K562 (cell line): ENCODE data around the gene SEC11A. TPM values are rescaled to one million over a fixed set of nuclear protein-coding genes. Genes with fewer than 3 reads are reported as not detected.

Source experiments
- ATF7 ChIP-seq: fragments of 450-650 bp; IDR thresholded peaks from 2 replicates; pipeline ENCODE4 v1.7.1; 2014; ENCODE audit warnings: mild to moderate bottlenecking, moderate library complexity
- EGR1 ChIP-seq: fragments of 450-650 bp; conservative IDR thresholded peaks from 2 replicates; pipeline ENCODE4 v1.6.1; 2017; ENCODE audit warnings: mild to moderate bottlenecking
- FIP1L1 ChIP-seq: fragments of 200-400 bp; formaldehyde crosslinking; IDR thresholded peaks from 2 replicates; pipeline ENCODE4 v1.6.1; 2018; ENCODE audit warnings: mild to moderate bottlenecking, low read depth, low read length; ENCODE audit not compliant: poor library complexity, severe bottlenecking
- HMGN3 ChIP-seq: IDR thresholded peaks from 2 replicates; pipeline ENCODE4 v1.6.1; 2011; ENCODE audit warnings: borderline replicate concordance, low read depth, mild to moderate bottlenecking, mixed read lengths, low read length; ENCODE audit not compliant: insufficient read length; ENCODE audit errors: extremely low read depth
- NRF1 ChIP-seq, 2 experiments: fragments of 450-650 bp; IDR thresholded peaks in 1 of 2; conservative IDR thresholded peaks in 1 of 2; 2 replicates each; pipeline ENCODE4 v1.6.1; 2014; ENCODE audit warnings: mild to moderate bottlenecking in 2 of 2
- SUPT5H ChIP-seq: fragments of 450-650 bp; IDR thresholded peaks from 2 replicates; pipeline ENCODE4 v1.6.1; 2016
- TCF3 ChIP-seq: sonication (generic); formaldehyde crosslinking; IDR thresholded peaks from 2 replicates; pipeline ENCODE4 v1.4.0; 2020; ENCODE audit warnings: mild to moderate bottlenecking, missing genetic modification reagents
- YY1 ChIP-seq, 3 experiments: IDR thresholded peaks; 2 replicates each; pipeline ENCODE4 v1.6.1; 2011; ENCODE audit warnings: low read length in 2 of 3, mild to moderate bottlenecking in 2 of 3, moderate library complexity in 2 of 3, borderline replicate concordance in 1 of 3, control low read depth in 1 of 3, low read depth in 1 of 3; ENCODE audit not compliant: insufficient read depth in 3 of 3, insufficient replicate concordance in 2 of 3, control insufficient read depth in 1 of 3, insufficient read length in 1 of 3; ENCODE audit errors: extremely low read depth in 1 of 3
- ZKSCAN8 ChIP-seq: fragments of 200-800 bp; sonication (Bioruptor generic); IDR thresholded peaks from 2 replicates; pipeline ENCODE4 v1.6.1; 2016; ENCODE audit warnings: missing genetic modification characterization, missing compliant biosample characterization
- ZNF282 ChIP-seq: sonication (generic); formaldehyde crosslinking; IDR thresholded peaks from 2 replicates; pipeline ENCODE4 v1.8.1; 2023; ENCODE audit warnings: missing genetic modification reagents
- polyA plus RNA-seq, 8 experiments: library from polyadenylated mRNA; depleted of rRNA in 4 of 8; stranded (reverse) in 5 of 8; unstranded in 3 of 8; fragments of >200 nt; fragmentation: Nextera tagmentation in 2 of 8; fragmentation: Illumina TruSeq in 1 of 8; extraction: Ambion mirVana in 2 of 8; extraction: Trizol in 1 of 8; gene quantifications; 2 replicates each; pipeline versions ENCODE4 v1.2.1 to v1.2.3, GENCODE V29; 2011 to 2014; ENCODE audit warnings: inconsistent platforms in 1 of 8, missing spikeins in 1 of 8
- total RNA-seq, 7 experiments: library from RNA; depleted of rRNA in 6 of 7; stranded (reverse); fragments of >200 nt in 6 of 7; fragmentation: Illumina TruSeq in 2 of 7; extraction: Trizol in 2 of 7; gene quantifications; 2 replicates each; pipeline versions ENCODE4 v1.2.1 to v1.2.3, GENCODE V29; 2011 to 2021; ENCODE audit warnings: low replicate concordance in 1 of 7
- TF ChIP-seq, protein P1 (sequence below): fragments of 250-450 bp; sonication (Bioruptor Pico); IDR thresholded peaks from 2 replicates; pipeline ENCODE4 v1.8.0; 2021; ENCODE audit warnings: borderline replicate concordance, mild to moderate bottlenecking, moderate library complexity; ENCODE audit not compliant: poor library complexity, severe bottlenecking
- TF ChIP-seq, protein P2 (sequence below): fragments of 250-450 bp; sonication (Bioruptor Pico); IDR thresholded peaks from 2 replicates; pipeline ENCODE4 v1.9.0; 2021; ENCODE audit warnings: mild to moderate bottlenecking

Gene SEC11A
- total and polyA plus RNA-seq, 9 of the 15 experiments (the other 6 are each of a cell fraction or from before 2014, with no cell fraction given): 175 to 310 (median 229) TPM

DNA sequence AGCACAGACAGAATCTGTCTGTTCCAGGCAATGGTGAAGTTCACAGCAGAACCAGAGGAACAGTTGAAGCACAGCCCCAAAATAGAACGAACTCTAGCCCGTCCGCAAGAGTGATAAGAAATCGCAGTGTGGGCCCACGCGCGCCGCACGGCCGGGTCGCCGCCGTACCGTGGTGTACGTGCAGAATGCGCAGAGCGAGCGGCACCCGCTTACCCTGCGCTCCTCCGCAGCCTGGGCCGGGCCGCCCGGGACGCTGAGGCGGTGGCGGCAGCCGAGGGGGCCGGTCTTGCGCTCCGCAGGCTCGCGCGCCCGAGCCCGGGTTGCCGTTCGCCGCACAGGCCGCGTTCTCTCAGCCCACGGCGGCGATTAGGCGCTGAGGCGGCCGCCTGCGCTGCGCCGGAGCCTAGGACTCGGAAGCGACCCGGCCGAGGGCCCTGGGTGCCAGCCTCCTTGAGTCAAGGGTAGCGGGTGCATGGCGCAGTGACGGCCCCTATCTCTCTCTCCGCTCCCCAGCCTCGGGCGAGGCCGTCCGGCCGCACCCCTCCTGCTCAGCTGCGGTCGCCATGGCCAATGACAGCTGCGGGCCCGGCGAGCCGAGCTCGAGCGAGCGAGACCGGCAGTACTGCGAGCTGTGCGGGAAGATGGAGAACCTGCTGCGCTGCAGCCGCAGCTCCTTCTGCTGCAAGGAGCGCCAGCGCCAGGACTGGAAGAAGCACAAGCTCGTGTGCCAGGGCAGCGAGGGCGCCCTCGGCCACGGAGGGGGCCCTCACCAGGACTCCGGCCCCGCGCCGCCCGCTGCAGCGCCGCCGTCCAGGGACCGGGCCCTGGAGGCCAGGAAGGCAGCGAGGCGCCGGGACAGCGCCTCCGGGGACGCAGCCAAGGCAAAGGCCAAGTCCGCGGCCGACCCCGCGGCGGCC, 82.4 kb downstream of the SEC11A start (continued):
- 0 out of 2 replicates have a peak, but pooled peaks have one; percentile 20 for TF ChIP-seq ZKSCAN8 (CRISPR knock-in tag)
- peak; percentile 75 to 80 for TF ChIP-seq NRF1 (conservative IDR thresholded peaks at IDR 0.05 in 1 of 2, IDR thresholded peaks at IDR 0.05 in 1 of 2)
- TF ChIP-seq ZNF282 (CRISPR knock-in tag): peak; percentile 79; the same call in 1 of the 2 replicates
- TF ChIP-seq TCF3: no peak
- TF ChIP-seq YY1 (IDR thresholded peaks at IDR 0.05; ENCODE audit: borderline replicate concordance in 1 of 3, control insufficient read depth in 1 of 3, extremely low read depth in 1 of 3, insufficient read depth in 3 of 3, insufficient read length in 1 of 3, insufficient replicate concordance in 2 of 3, low read depth in 1 of 3, low read length in 2 of 3): peak in 2 of 3 experiments; percentile 14 to 18
- TF ChIP-seq HMGN3: peak; percentile 68
- TF ChIP-seq, protein P1, sequence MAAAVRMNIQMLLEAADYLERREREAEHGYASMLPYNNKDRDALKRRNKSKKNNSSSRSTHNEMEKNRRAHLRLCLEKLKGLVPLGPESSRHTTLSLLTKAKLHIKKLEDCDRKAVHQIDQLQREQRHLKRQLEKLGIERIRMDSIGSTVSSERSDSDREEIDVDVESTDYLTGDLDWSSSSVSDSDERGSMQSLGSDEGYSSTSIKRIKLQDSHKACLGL: no peak
- TF ChIP-seq FIP1L1: peak; percentile 64
- TF ChIP-seq, protein P2, sequence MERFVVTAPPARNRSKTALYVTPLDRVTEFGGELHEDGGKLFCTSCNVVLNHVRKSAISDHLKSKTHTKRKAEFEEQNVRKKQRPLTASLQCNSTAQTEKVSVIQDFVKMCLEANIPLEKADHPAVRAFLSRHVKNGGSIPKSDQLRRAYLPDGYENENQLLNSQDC (CRISPR knock-in tag): no peak
- TF ChIP-seq EGR1: 0 out of 2 replicates have a peak, but pooled peaks have one; percentile 27
- peak; percentile 21; the same call in 1 of the 2 replicates for TF ChIP-seq ATF7
- TF ChIP-seq SUPT5H: no peak
